Neural cell (in vitro differentiated cells): ENCODE data around the gene ATAD1.

ENCODE experiments used
- EZH2 ChIP-seq: fragments of 200-600, 300-800 bp; shearing (Covaris generic), sonication (generic); IDR thresholded peaks from 2 replicates; pipeline ENCODE4 v1.6.1; 2014; ENCODE audit warnings: antibody characterized with exemption, low read length, borderline replicate concordance, mild to moderate bottlenecking; ENCODE audit not compliant: insufficient read depth, poor library complexity, severe bottlenecking
- TF ChIP-seq, protein P1 (sequence below): fragments of 450-650 bp; IDR thresholded peaks from 2 replicates; pipeline ENCODE4 v1.5.1; 2014; ENCODE audit warnings: antibody characterized with exemption, mild to moderate bottlenecking, moderate library complexity; ENCODE audit not compliant: poor library complexity, severe bottlenecking
- TF ChIP-seq, protein P2 (sequence below): IDR thresholded peaks from 2 replicates; pipeline ENCODE4 v1.6.1; 2012; ENCODE audit warnings: borderline replicate concordance

DNA sequence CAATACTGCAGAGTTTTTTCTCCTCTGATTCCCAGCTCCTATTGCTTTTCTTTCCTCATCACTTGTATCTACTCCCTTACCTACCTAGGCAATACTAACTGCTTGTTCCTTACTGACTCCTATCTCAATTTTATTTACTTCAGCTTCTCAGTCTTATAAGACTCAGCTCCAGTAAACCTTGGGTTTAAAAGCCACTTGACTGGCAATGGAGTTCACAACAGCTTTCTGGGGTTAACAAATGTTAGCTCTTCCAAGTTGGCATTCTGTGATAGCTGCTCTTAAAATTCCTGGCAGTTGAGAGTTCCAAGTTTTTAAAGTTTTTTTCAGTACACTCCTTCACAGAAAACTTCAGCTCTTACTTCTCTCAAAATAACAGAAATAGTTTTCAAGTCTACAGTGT lies 14.2 kb downstream of the ATAD1 start:
- TF ChIP-seq EZH2, result no peak
- TF ChIP-seq, protein P1, sequence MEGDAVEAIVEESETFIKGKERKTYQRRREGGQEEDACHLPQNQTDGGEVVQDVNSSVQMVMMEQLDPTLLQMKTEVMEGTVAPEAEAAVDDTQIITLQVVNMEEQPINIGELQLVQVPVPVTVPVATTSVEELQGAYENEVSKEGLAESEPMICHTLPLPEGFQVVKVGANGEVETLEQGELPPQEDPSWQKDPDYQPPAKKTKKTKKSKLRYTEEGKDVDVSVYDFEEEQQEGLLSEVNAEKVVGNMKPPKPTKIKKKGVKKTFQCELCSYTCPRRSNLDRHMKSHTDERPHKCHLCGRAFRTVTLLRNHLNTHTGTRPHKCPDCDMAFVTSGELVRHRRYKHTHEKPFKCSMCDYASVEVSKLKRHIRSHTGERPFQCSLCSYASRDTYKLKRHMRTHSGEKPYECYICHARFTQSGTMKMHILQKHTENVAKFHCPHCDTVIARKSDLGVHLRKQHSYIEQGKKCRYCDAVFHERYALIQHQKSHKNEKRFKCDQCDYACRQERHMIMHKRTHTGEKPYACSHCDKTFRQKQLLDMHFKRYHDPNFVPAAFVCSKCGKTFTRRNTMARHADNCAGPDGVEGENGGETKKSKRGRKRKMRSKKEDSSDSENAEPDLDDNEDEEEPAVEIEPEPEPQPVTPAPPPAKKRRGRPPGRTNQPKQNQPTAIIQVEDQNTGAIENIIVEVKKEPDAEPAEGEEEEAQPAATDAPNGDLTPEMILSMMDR, result no peak
- TF ChIP-seq, protein P2, sequence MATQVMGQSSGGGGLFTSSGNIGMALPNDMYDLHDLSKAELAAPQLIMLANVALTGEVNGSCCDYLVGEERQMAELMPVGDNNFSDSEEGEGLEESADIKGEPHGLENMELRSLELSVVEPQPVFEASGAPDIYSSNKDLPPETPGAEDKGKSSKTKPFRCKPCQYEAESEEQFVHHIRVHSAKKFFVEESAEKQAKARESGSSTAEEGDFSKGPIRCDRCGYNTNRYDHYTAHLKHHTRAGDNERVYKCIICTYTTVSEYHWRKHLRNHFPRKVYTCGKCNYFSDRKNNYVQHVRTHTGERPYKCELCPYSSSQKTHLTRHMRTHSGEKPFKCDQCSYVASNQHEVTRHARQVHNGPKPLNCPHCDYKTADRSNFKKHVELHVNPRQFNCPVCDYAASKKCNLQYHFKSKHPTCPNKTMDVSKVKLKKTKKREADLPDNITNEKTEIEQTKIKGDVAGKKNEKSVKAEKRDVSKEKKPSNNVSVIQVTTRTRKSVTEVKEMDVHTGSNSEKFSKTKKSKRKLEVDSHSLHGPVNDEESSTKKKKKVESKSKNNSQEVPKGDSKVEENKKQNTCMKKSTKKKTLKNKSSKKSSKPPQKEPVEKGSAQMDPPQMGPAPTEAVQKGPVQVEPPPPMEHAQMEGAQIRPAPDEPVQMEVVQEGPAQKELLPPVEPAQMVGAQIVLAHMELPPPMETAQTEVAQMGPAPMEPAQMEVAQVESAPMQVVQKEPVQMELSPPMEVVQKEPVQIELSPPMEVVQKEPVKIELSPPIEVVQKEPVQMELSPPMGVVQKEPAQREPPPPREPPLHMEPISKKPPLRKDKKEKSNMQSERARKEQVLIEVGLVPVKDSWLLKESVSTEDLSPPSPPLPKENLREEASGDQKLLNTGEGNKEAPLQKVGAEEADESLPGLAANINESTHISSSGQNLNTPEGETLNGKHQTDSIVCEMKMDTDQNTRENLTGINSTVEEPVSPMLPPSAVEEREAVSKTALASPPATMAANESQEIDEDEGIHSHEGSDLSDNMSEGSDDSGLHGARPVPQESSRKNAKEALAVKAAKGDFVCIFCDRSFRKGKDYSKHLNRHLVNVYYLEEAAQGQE, result no peak
